SK-N-SH (cell line): ENCODE measurements around the gene FNDC1. TPM values are rescaled to one million over a fixed set of nuclear protein-coding genes. Genes with fewer than 3 reads are reported as not detected.

ENCODE experiments used
- CTCF ChIA-PET: fragments of 300-600, 350-600 bp; formaldehyde crosslinking; extraction: SDS; loops from one replicate; lab custom pipeline; 2021; lab: Yijun Ruan, JAX
- POLR2A ChIA-PET: fragments of 350-600 bp; sonication (Branson Sonifier 250); formaldehyde crosslinking; extraction: SDS; loops from one replicate; lab custom pipeline; 2020; ENCODE audit warnings: antibody characterized with exemption, inconsistent platforms; lab: Yijun Ruan, JAX
- DNase-seq: peaks from one replicate; pipeline ENCODE4 v3.0.0; 2012
- H2AFZ ChIP-seq: fragments of 200-600 bp; sonication (generic); 2 replicates; pipeline ENCODE4 v1.8.1; 2016; ENCODE audit warnings: antibody characterized with exemption, mild to moderate bottlenecking, low read depth
- H3F3A ChIP-seq: fragments of 200-600 bp; sonication (generic); replicated peaks from 2 replicates; pipeline ENCODE3; 2016; ENCODE audit warnings: antibody characterized with exemption, mild to moderate bottlenecking; ENCODE audit not compliant: insufficient read depth
- H3K27ac ChIP-seq, 2 experiments: fragments of 200-500 bp in 1 of 2; fragments of 200-600 bp in 1 of 2; sonication (Bioruptor generic) in 1 of 2; sonication (generic), shearing (Covaris generic) in 1 of 2; 2 replicates each; pipeline versions ENCODE4 v1.5.1 to v1.6.1; 2014 to 2016; ENCODE audit warnings: low read depth in 2 of 2, inconsistent platforms in 1 of 2, low read length in 1 of 2, mild to moderate bottlenecking in 1 of 2, mixed read lengths in 1 of 2
- H3K27me3 ChIP-seq: fragments of 200-600 bp; sonication (generic), shearing (Covaris generic); 2 replicates; pipeline ENCODE4 v1.6.1; 2016; ENCODE audit warnings: mixed run types; ENCODE audit not compliant: insufficient read depth
- H3K36me3 ChIP-seq, 2 experiments: fragments of 200-500 bp in 1 of 2; fragments of 200-600 bp in 1 of 2; sonication (Bioruptor generic) in 1 of 2; sonication (generic) in 1 of 2; replicated peaks in 1 of 2; 2 replicates each; pipeline versions ENCODE3 to v1.5.1; 2014 to 2016; ENCODE audit warnings: low read length in 1 of 2, mild to moderate bottlenecking in 1 of 2; ENCODE audit not compliant: insufficient read depth in 2 of 2, control insufficient read depth in 1 of 2
- H3K4me1 ChIP-seq, 2 experiments: fragments of 200-500 bp in 1 of 2; fragments of 200-600 bp in 1 of 2; sonication (Bioruptor generic) in 1 of 2; sonication (generic), shearing (Covaris generic) in 1 of 2; 2 replicates each; pipeline versions ENCODE4 v1.5.1 to v1.6.1; 2014 to 2016; ENCODE audit warnings: low read depth in 1 of 2, low read length in 1 of 2, mixed run types in 1 of 2; ENCODE audit not compliant: insufficient read depth in 2 of 2, control insufficient read depth in 1 of 2
- H3K4me2 ChIP-seq: fragments of 200-600 bp; sonication (generic), shearing (Covaris generic); 2 replicates; pipeline ENCODE4 v1.6.1; 2017; ENCODE audit warnings: mixed run types
- H3K4me3 ChIP-seq, 2 experiments: fragments of 200-500 bp in 1 of 2; fragments of 200-600 bp in 1 of 2; sonication (Bioruptor generic) in 1 of 2; sonication (generic), shearing (Covaris generic) in 1 of 2; 2 replicates each; pipeline versions ENCODE4 v1.5.1 to v1.8.1; 2014 to 2016; ENCODE audit warnings: low read depth in 2 of 2, inconsistent platforms in 1 of 2, low read length in 1 of 2, mild to moderate bottlenecking in 1 of 2, mixed read lengths in 1 of 2, moderate library complexity in 1 of 2
- H3K79me2 ChIP-seq: fragments of 200-600 bp; sonication (generic); 2 replicates; pipeline ENCODE4 v1.8.1; 2017; ENCODE audit warnings: mild to moderate bottlenecking; ENCODE audit not compliant: insufficient read depth
- H3K9ac ChIP-seq: fragments of 200-600 bp; sonication (generic); 2 replicates; pipeline ENCODE4 v1.6.1; 2017; ENCODE audit warnings: mixed run types
- H3K9me2 ChIP-seq: fragments of 200-600 bp; sonication (generic); 2 replicates; pipeline ENCODE4 v1.6.1; 2017; ENCODE audit warnings: mixed run types
- H3K9me3 ChIP-seq: fragments of 200-600 bp; sonication (generic); 2 replicates; pipeline ENCODE4 v1.6.1; 2017; ENCODE audit warnings: mixed run types, mild to moderate bottlenecking, moderate library complexity
- H4K20me1 ChIP-seq: fragments of 200-600 bp; sonication (generic); 2 replicates; pipeline ENCODE4 v1.6.1; 2017; ENCODE audit warnings: mild to moderate bottlenecking, mixed run types; ENCODE audit not compliant: insufficient read depth
- CHD2 ChIP-seq: fragments of 150-350 bp; IDR thresholded peaks from 2 replicates; pipeline ENCODE4 v1.6.1; 2018; ENCODE audit warnings: low read length; ENCODE audit not compliant: partially characterized antibody
- CTCF ChIP-seq: fragments of 200-600 bp; sonication (generic); IDR thresholded peaks from 2 replicates; pipeline ENCODE4 v1.6.1; 2017; ENCODE audit warnings: antibody characterized with exemption, mild to moderate bottlenecking, moderate library complexity
- ELF1 ChIP-seq: IDR thresholded peaks from 2 replicates; pipeline ENCODE4 v1.4.0; 2012
- EP300 ChIP-seq, 2 experiments: IDR thresholded peaks; 2 replicates each; pipeline versions ENCODE4 v1.4.0 to v1.6.1; 2012; ENCODE audit warnings: borderline replicate concordance in 1 of 2, low read depth in 1 of 2, low read length in 1 of 2
- FOXJ3 ChIP-seq: sonication (generic); formaldehyde crosslinking; IDR thresholded peaks from 2 replicates; pipeline ENCODE4 v1.5.1; 2020; ENCODE audit warnings: mild to moderate bottlenecking, missing genetic modification reagents
- FOXM1 ChIP-seq: IDR thresholded peaks from 2 replicates; pipeline ENCODE4 v1.4.0; 2012; ENCODE audit warnings: low read depth, mild to moderate bottlenecking
- GABPA ChIP-seq: IDR thresholded peaks from 2 replicates; pipeline ENCODE4 v1.4.0; 2012; ENCODE audit warnings: low read depth, mild to moderate bottlenecking
- IRF3 ChIP-seq: fragments of 150-350 bp; IDR thresholded peaks from 2 replicates; pipeline ENCODE4 v1.6.1; 2016; ENCODE audit warnings: mild to moderate bottlenecking, low read depth, low read length
- JUND ChIP-seq: IDR thresholded peaks from 2 replicates; pipeline ENCODE4 v1.4.0; 2012
- MEF2A ChIP-seq: IDR thresholded peaks from 2 replicates; pipeline ENCODE4 v1.4.0; 2012; ENCODE audit warnings: low read depth, borderline replicate concordance
- NRF1 ChIP-seq: IDR thresholded peaks from 2 replicates; pipeline ENCODE4 v1.6.1; 2012; ENCODE audit warnings: low read depth, mild to moderate bottlenecking, low read length
- POLR2AphosphoS5 ChIP-seq: IDR thresholded peaks from 2 replicates; pipeline ENCODE4 v1.6.1; 2012; ENCODE audit warnings: low read depth, low read length
- RAD21 ChIP-seq: IDR thresholded peaks from 2 replicates; pipeline ENCODE4 v1.6.1; 2012; ENCODE audit warnings: mild to moderate bottlenecking, low read length
- SIN3A ChIP-seq: IDR thresholded peaks from 2 replicates; pipeline ENCODE4 v1.6.1; 2012; ENCODE audit warnings: low read depth, mild to moderate bottlenecking, low read length, moderate library complexity, borderline replicate concordance
- SMC3 ChIP-seq: IDR thresholded peaks from 2 replicates; pipeline ENCODE4 v1.6.1; 2012; ENCODE audit warnings: low read depth, low read length, improper control_type of control experiment
- TAF1 ChIP-seq: IDR thresholded peaks from 2 replicates; pipeline ENCODE4 v1.6.1; 2012; ENCODE audit warnings: low read depth, mild to moderate bottlenecking, low read length, moderate library complexity, borderline replicate concordance
- USF1 ChIP-seq: IDR thresholded peaks from 2 replicates; pipeline ENCODE4 v1.4.0; 2012; ENCODE audit warnings: low read depth, borderline replicate concordance
- WGBS: methylation state at CpG from one replicate; pipeline ENCODE4 v1.1.6; 2017; ENCODE audit warnings: low lambda C conversion rate; 5-methylcytosine and 5-hydroxymethylcytosine counted together
- polyA plus RNA-seq, 3 experiments: library from polyadenylated mRNA; depleted of rRNA; stranded (reverse); fragments of >200 nt; gene quantifications; 2 replicates each; pipeline ENCODE4 v1.2.3, GENCODE V29; 2012

The FNDC1 gene
- polyA plus RNA-seq, 1 of the 3 experiments (the other 2 are of a cell fraction), result not detected

GRCh38 chr6:159221486-159222170 lies 52.4 kb downstream of the FNDC1 start (continued):
- TF ChIP-seq ELF1, result no peak
- TF ChIP-seq IRF3, result no peak

- H3F3A ChIP-seq, result no peaks in the 10 kb centered on the region
- H3K4me2 ChIP-seq, result no peak overlapping the region
- peaks cover 57% of the 10 kb centered on the region for H3K27me3 ChIP-seq
- POLR2A ChIA-PET, result no interaction called here
- no peak overlapping the region for H3K4me3 ChIP-seq
- no peak overlapping the region for H3K27ac ChIP-seq
- no peaks in the 10 kb centered on the region for H4K20me1 ChIP-seq
- H2AFZ ChIP-seq, result no peak overlapping the region
- no peaks in the 10 kb centered on the region for H3K9me3 ChIP-seq
- CTCF ChIA-PET, result interaction anchor here (1.0 to 1.4 kb wide), 2 partner anchors 10 to 28 kb away, joined by 3 read pairs; no protein-coding TSS in a partner anchor
- TF ChIP-seq MEF2A (no peak), RAD21 (no peak), CHD2 (no peak), USF1 (no peak), FOXM1 (no peak), TAF1 (no peak), EP300 (IDR thresholded peaks at IDR 0.05; ENCODE audit: borderline replicate concordance in 1 of 2, low read depth in 1 of 2, low read length in 1 of 2) (no peak), NRF1 (no peak), SMC3 (no peak), GABPA (no peak), SIN3A (no peak), CTCF (no peak), JUND (no peak), FOXJ3 (CRISPR knock-in tag) (no peak), POLR2AphosphoS5 (no peak)
- no peaks in the 10 kb centered on the region for H3K36me3 ChIP-seq
- no peaks in the 10 kb centered on the region for H3K4me1 ChIP-seq
- DNase-seq, result no peak
- H3K9ac ChIP-seq, result no peak overlapping the region
- no peaks in the 10 kb centered on the region for H3K79me2 ChIP-seq
- no peaks in the 10 kb centered on the region for H3K9me2 ChIP-seq
- 3% methylated on average over 2 of the region's 2 CpGs for WGBS
Observed at GRCh38 chr6:159224452-159224851, 55.3 kb downstream of the FNDC1 start.
